Fibroblast of skin of scalp (primary cell): Measurements from ENCODE around the gene SETD4.
"Not testable (repeated sequence)": the region's sequence is repeated elsewhere in the genome, so short reads cannot be mapped to it uniquely, and the experiment has no call there.

ENCODE experiments used
- DNase-seq: peaks from one replicate; pipeline ENCODE4 v3.0.0-alpha.2; 2013

Gene SETD4

GRCh38 chr21:36079010-36079649 is 18.8 kb upstream of the SETD4 start:
- DNase-seq, result no peak

- no peak for DNase-seq
Measured at GRCh38 chr21:36077758-36078157, 17.4 kb upstream of the SETD4 start.

- no peak for DNase-seq
Measured at GRCh38 chr21:36076878-36077655, 16.7 kb upstream of the SETD4 start.

- no peak for DNase-seq
Measured at GRCh38 chr21:36075953-36076352, 15.6 kb upstream of the SETD4 start.

GRCh38 chr21:36075171-36075570 is 14.8 kb upstream of the SETD4 start:
- no peak for DNase-seq

GRCh38 chr21:36073911-36074310 is 13.6 kb upstream of the SETD4 start:
- DNase-seq, result not testable (repeated sequence)

GRCh38 chr21:36073181-36073580 is 12.9 kb upstream of the SETD4 start:
- no peak for DNase-seq

- DNase-seq, result no peak
Measured at GRCh38 chr21:36072453-36073162, 12.3 kb upstream of the SETD4 start.

- no peak for DNase-seq
Measured at GRCh38 chr21:36070999-36071398, 10.7 kb upstream of the SETD4 start.

GRCh38 chr21:36069713-36070583 is 9.6 kb upstream of the SETD4 start, which contains the start of gene CBR1:
CBR1 (plus strand) TSS chr21:36070024; CDS start chr21:36070116, 92 bp downstream.
- peak; percentile 97 for DNase-seq

GRCh38 chr21:36068748-36069398 is 8.5 kb upstream of the SETD4 start:
- DNase-seq, result no peak

GRCh38 chr21:36065497-36066036 is 5.2 kb upstream of the SETD4 start:
- DNase-seq, result peak; percentile 65

- no peak for DNase-seq
Measured at GRCh38 chr21:36064085-36064460, 3.7 kb upstream of the SETD4 start.

- DNase-seq, result no peak
Measured at GRCh38 chr21:36063375-36064084, 3.2 kb upstream of the SETD4 start.

GRCh38 chr21:36061445-36061844 is 1.1 kb upstream of the SETD4 start:
- no peak for DNase-seq

- no peak for DNase-seq
Measured at GRCh38 chr21:36059823-36060158, 535 bp downstream of the SETD4 start.

- no peak for DNase-seq
Measured at GRCh38 chr21:36055551-36055950, 4.8 kb downstream of the SETD4 start.

GRCh38 chr21:36053715-36054062 is 6.6 kb downstream of the SETD4 start:
- no peak for DNase-seq

GRCh38 chr21:36052860-36053714 is 7.2 kb downstream of the SETD4 start:
- no peak for DNase-seq

- no peak for DNase-seq
Measured at GRCh38 chr21:36048357-36048756, 12.0 kb downstream of the SETD4 start.
